BLaER1 treated with 17β-estradiol and CSF1 and Interleukin-3, amounts not matched to agents 10 nM and 100 nM (cell line): ENCODE measurements around the gene FDX1.

Experiments
- H3K27ac ChIP-seq, 11 experiments: shearing (Covaris generic); formaldehyde crosslinking; 2 replicates each; pipeline ENCODE4 v1.8.1; 2022
- H3K27me3 ChIP-seq, 11 experiments: shearing (Covaris generic); formaldehyde crosslinking; 2 replicates each; pipeline ENCODE4 v1.8.1; 2022
- H3K36me3 ChIP-seq, 11 experiments: shearing (Covaris generic); formaldehyde crosslinking; 2 replicates each; pipeline ENCODE4 v1.8.1; 2022
- H3K4me1 ChIP-seq, 10 experiments: shearing (Covaris generic); formaldehyde crosslinking; 2 replicates each; pipeline ENCODE4 v1.8.1; 2022
- H3K4me2 ChIP-seq, 11 experiments: shearing (Covaris generic); formaldehyde crosslinking; 2 replicates each; pipeline ENCODE4 v1.8.1; 2022
- H3K4me3 ChIP-seq, 10 experiments: shearing (Covaris generic); formaldehyde crosslinking; 2 replicates each; pipeline ENCODE4 v1.8.1; 2022
- H3K9ac ChIP-seq, 11 experiments: shearing (Covaris generic); formaldehyde crosslinking; 2 replicates each; pipeline ENCODE4 v1.8.1; 2022
- H3K9me3 ChIP-seq, 11 experiments: shearing (Covaris generic); formaldehyde crosslinking; replicated peaks in 1 of 11; 2 replicates each; pipeline ENCODE4 v1.8.1; 2022
- H4K20me1 ChIP-seq, 11 experiments: shearing (Covaris generic); formaldehyde crosslinking; 2 replicates each; pipeline ENCODE4 v1.8.1; 2022
- Cebpa-rat ChIP-seq, 11 experiments: shearing (Covaris generic); IDR thresholded peaks; 2 replicates each; pipeline ENCODE4 v1.8.1; 2022

The FDX1 gene

GRCh38 chr11:110434952-110435779 is 5.4 kb downstream of the FDX1 start:
- Histone ChIP-seq H3K4me1 (peaks cover 32 to 52% (median 47%) of the 10 kb centered on the region in 10 experiments), H3K36me3 (peaks cover 33 to 43% (median 36%) of the 10 kb centered on the region in 11 experiments; a peak in 21 of 22 replicates), H3K4me2 (peak overlapping the region in 4 of 11 experiments; percentile 1 to 44 (median 22); a peak in 6 of 22 replicates), H3K27ac (no peak overlapping the region), H3K9me3 (peaks cover 0 to 32% (median 25%) of the 10 kb centered on the region in 11 experiments; a peak in 21 of 22 replicates), H3K9ac (no peak overlapping the region), H4K20me1 (peaks cover 25 to 80% (median 58%) of the 10 kb centered on the region in 11 experiments; a peak in 20 of 22 replicates), H3K4me3 (no peak overlapping the region), H3K27me3 (no peaks in the 10 kb centered on the region)
- no peak for TF ChIP-seq Cebpa-rat (IDR thresholded peaks at IDR 0.05)

GRCh38 chr11:110435780-110436717 is 6.3 kb downstream of the FDX1 start:
- H3K27me3 ChIP-seq, result no peaks in the 10 kb centered on the region
- H3K27ac ChIP-seq, result 0 out of 22 replicates have a peak overlapping the region, but pooled peaks of 1 of the 11 experiments have one; percentile 35
- H3K9me3 ChIP-seq, result peaks cover 3 to 41% (median 33%) of the 10 kb centered on the region in 11 experiments; a peak in 21 of 22 replicates
- TF ChIP-seq Cebpa-rat (IDR thresholded peaks at IDR 0.05), result no peak
- H4K20me1 ChIP-seq, result peaks cover 25 to 82% (median 57%) of the 10 kb centered on the region in 11 experiments; a peak in 20 of 22 replicates
- H3K4me2 ChIP-seq, result peak overlapping the region in 7 of 11 experiments; percentile 8 to 44 (median 28); a peak in 8 of 22 replicates
- no peak overlapping the region for H3K9ac ChIP-seq
- no peak overlapping the region for H3K4me3 ChIP-seq
- peaks cover 32 to 52% (median 47%) of the 10 kb centered on the region in 10 experiments for H3K4me1 ChIP-seq
- H3K36me3 ChIP-seq, result peaks cover 42 to 52% (median 45%) of the 10 kb centered on the region in 11 experiments

- no peak overlapping the region for H3K9ac ChIP-seq
- H3K27me3 ChIP-seq, result no peaks in the 10 kb centered on the region
- TF ChIP-seq Cebpa-rat (IDR thresholded peaks at IDR 0.05), result no peak
- peaks cover 11 to 61% (median 45%) of the 10 kb centered on the region in 11 experiments; a peak in 21 of 22 replicates for H3K9me3 ChIP-seq
- peaks cover 25 to 75% (median 45%) of the 10 kb centered on the region in 11 experiments; a peak in 20 of 22 replicates for H4K20me1 ChIP-seq
- H3K4me3 ChIP-seq, result no peak overlapping the region
- no peak overlapping the region for H3K27ac ChIP-seq
- H3K36me3 ChIP-seq, result peaks cover 59 to 71% (median 65%) of the 10 kb centered on the region in 11 experiments
- H3K4me2 ChIP-seq, result no peak overlapping the region
- H3K4me1 ChIP-seq, result peaks cover 14 to 36% (median 29%) of the 10 kb centered on the region in 10 experiments
Observed at GRCh38 chr11:110438017-110438416, 8.3 kb downstream of the FDX1 start.

- no peaks in the 10 kb centered on the region for H3K4me1 ChIP-seq
- H3K4me3 ChIP-seq, result no peak overlapping the region
- H3K4me2 ChIP-seq, result no peak overlapping the region
- H3K9me3 ChIP-seq, result peaks cover 8 to 39% (median 27%) of the 10 kb centered on the region in 11 experiments; a peak in 20 of 22 replicates
- no peak overlapping the region for H3K27ac ChIP-seq
- peaks cover 33 to 84% (median 73%) of the 10 kb centered on the region in 11 experiments for H3K36me3 ChIP-seq
- TF ChIP-seq Cebpa-rat (IDR thresholded peaks at IDR 0.05), result no peak
- peaks cover 4 to 60% (median 25%) of the 10 kb centered on the region in 11 experiments; a peak in 13 of 22 replicates for H4K20me1 ChIP-seq
- no peak overlapping the region for H3K9ac ChIP-seq
- no peaks in the 10 kb centered on the region for H3K27me3 ChIP-seq
Observed at GRCh38 chr11:110445437-110445836, 15.7 kb downstream of the FDX1 start.

GRCh38 chr11:110446061-110446460 is 16.3 kb downstream of the FDX1 start:
- H3K9me3 ChIP-seq, result peaks cover 1 to 34% (median 21%) of the 10 kb centered on the region in 11 experiments; a peak in 19 of 22 replicates
- H3K27me3 ChIP-seq, result no peaks in the 10 kb centered on the region
- no peak overlapping the region for H3K4me2 ChIP-seq
- no peak overlapping the region for H3K27ac ChIP-seq
- peaks cover 4 to 55% (median 25%) of the 10 kb centered on the region in 11 experiments; a peak in 13 of 22 replicates for H4K20me1 ChIP-seq
- H3K4me1 ChIP-seq, result no peaks in the 10 kb centered on the region
- H3K9ac ChIP-seq, result no peak overlapping the region
- no peak overlapping the region for H3K4me3 ChIP-seq
- no peak for TF ChIP-seq Cebpa-rat (IDR thresholded peaks at IDR 0.05)
- H3K36me3 ChIP-seq, result peaks cover 28 to 84% (median 69%) of the 10 kb centered on the region in 11 experiments

DNA sequence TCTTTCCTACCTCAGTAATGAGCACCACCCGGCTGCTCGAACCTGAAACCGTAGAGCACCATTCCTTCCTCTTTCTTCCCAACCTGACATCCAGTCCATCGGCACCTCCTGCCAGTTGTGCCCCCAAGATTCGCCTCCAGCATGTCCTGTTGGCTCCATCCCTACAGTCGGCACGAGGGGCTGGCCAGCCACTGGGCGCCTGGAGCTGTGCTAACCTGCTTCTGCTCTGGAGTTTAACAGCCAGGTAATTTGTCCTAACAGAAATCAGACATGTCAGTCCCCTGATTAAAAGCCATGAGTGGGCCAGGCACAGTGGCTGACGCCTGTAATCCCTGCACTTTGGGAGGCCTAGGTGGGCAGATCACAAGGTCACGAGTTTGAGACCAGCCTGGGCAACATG is 16.8 kb downstream of the FDX1 start:
- Histone ChIP-seq H3K36me3 (peaks cover 28 to 84% (median 69%) of the 10 kb centered on the region in 11 experiments), H3K4me3 (no peak overlapping the region), H3K27ac (no peak overlapping the region), H3K4me2 (no peak overlapping the region), H3K27me3 (no peaks in the 10 kb centered on the region), H3K9ac (no peak overlapping the region), H4K20me1 (peaks cover 4 to 55% (median 25%) of the 10 kb centered on the region in 11 experiments; a peak in 13 of 22 replicates), H3K9me3 (peaks cover 0 to 34% (median 21%) of the 10 kb centered on the region in 11 experiments; a peak in 19 of 22 replicates), H3K4me1 (no peaks in the 10 kb centered on the region)
- no peak for TF ChIP-seq Cebpa-rat (IDR thresholded peaks at IDR 0.05)

- no peak overlapping the region for H3K9ac ChIP-seq
- H3K36me3 ChIP-seq, result peaks cover 24 to 84% (median 66%) of the 10 kb centered on the region in 11 experiments
- no peak overlapping the region for H3K27ac ChIP-seq
- peaks cover 0 to 32% (median 20%) of the 10 kb centered on the region in 11 experiments; a peak in 15 of 22 replicates for H3K9me3 ChIP-seq
- no peak for TF ChIP-seq Cebpa-rat (IDR thresholded peaks at IDR 0.05)
- H3K27me3 ChIP-seq, result no peaks in the 10 kb centered on the region
- H3K4me3 ChIP-seq, result no peak overlapping the region
- no peaks in the 10 kb centered on the region for H3K4me1 ChIP-seq
- no peak overlapping the region for H3K4me2 ChIP-seq
- peaks cover 0 to 48% (median 24%) of the 10 kb centered on the region in 11 experiments; a peak in 13 of 22 replicates for H4K20me1 ChIP-seq
Observed at GRCh38 chr11:110447343-110447742, 17.6 kb downstream of the FDX1 start.
